Dendritic cell treated with granulocyte-macrophage colony-stimulating factor and Interleukin-4, amounts not matched to agents 40 ng/mL and 50 ng/mL, for 4 days (primary cell): ENCODE data around the gene RUFY1.

Source experiments
- H3K27ac Mint-ChIP-seq: one replicate; pipeline ENCODE4 v1.8.0; 2022; ENCODE audit warnings: mild to moderate bottlenecking, mixed read lengths
- H3K27me3 Mint-ChIP-seq: one replicate; pipeline ENCODE4 v1.8.0; 2022; ENCODE audit warnings: mild to moderate bottlenecking, mixed read lengths
- H3K36me3 Mint-ChIP-seq: one replicate; pipeline ENCODE4 v1.8.0; 2022; ENCODE audit warnings: low read depth, mixed read lengths
- H3K4me1 Mint-ChIP-seq: one replicate; pipeline ENCODE4 v1.8.0; 2022; ENCODE audit warnings: low read depth, mixed read lengths
- H3K4me3 Mint-ChIP-seq: one replicate; pipeline ENCODE4 v1.8.0; 2022; ENCODE audit warnings: mild to moderate bottlenecking, moderate library complexity, mixed read lengths
- H3K9me3 Mint-ChIP-seq: one replicate; pipeline ENCODE4 v1.8.0; 2022; ENCODE audit warnings: mixed read lengths
- intact Hi-C: fragments of 100-400 bp; cut with micrococcal nuclease; formaldehyde crosslinking; loops from one replicate; pipeline ENCODE4 v1.15.0; 2022

Gene RUFY1

GRCh38 chr5:179601871-179602625 is 51.7 kb downstream of the RUFY1 start:
- H3K4me3 Mint-ChIP-seq: no peak overlapping the region
- H3K9me3 Mint-ChIP-seq: no peaks in the 10 kb centered on the region
- H3K36me3 Mint-ChIP-seq: peaks cover 95% of the 10 kb centered on the region
- intact Hi-C loops: no loop called here
- H3K4me1 Mint-ChIP-seq: peaks cover 40% of the 10 kb centered on the region
- no peak overlapping the region for H3K27ac Mint-ChIP-seq
- H3K27me3 Mint-ChIP-seq: no peaks in the 10 kb centered on the region

- Mint-ChIP-seq H3K27me3 (no peaks in the 10 kb centered on the region), H3K9me3 (no peaks in the 10 kb centered on the region), H3K27ac (no peak overlapping the region), H3K4me1 (peaks cover 43% of the 10 kb centered on the region), H3K36me3 (peaks cover 95% of the 10 kb centered on the region), H3K4me3 (no peak overlapping the region)
- intact Hi-C loops: no loop called here
These were observed 53.0 kb downstream of the RUFY1 start for GRCh38 chr5:179603308-179603707.

- Mint-ChIP-seq H3K27ac (no peak overlapping the region), H3K4me1 (peaks cover 41% of the 10 kb centered on the region), H3K27me3 (no peaks in the 10 kb centered on the region), H3K4me3 (no peak overlapping the region), H3K9me3 (no peaks in the 10 kb centered on the region), H3K36me3 (peaks cover 99% of the 10 kb centered on the region)
- intact Hi-C loops: no loop called here
These were observed 54.9 kb downstream of the RUFY1 start for GRCh38 chr5:179605026-179605833.

- Mint-ChIP-seq H3K9me3 (no peaks in the 10 kb centered on the region), H3K4me1 (peaks cover 39% of the 10 kb centered on the region), H3K4me3 (no peak overlapping the region), H3K36me3 (peaks cover 99% of the 10 kb centered on the region), H3K27me3 (no peaks in the 10 kb centered on the region), H3K27ac (peak overlapping the region; percentile 40)
- intact Hi-C loops: no loop called here
These were observed 55.9 kb downstream of the RUFY1 start for GRCh38 chr5:179606071-179606909.

- Mint-ChIP-seq H3K27ac (no peak overlapping the region), H3K27me3 (no peaks in the 10 kb centered on the region), H3K4me1 (peaks cover 41% of the 10 kb centered on the region), H3K36me3 (peaks cover 99% of the 10 kb centered on the region), H3K9me3 (no peaks in the 10 kb centered on the region), H3K4me3 (no peak overlapping the region)
- intact Hi-C loops: no loop called here
These were observed 56.5 kb downstream of the RUFY1 start for GRCh38 chr5:179606910-179607159.

GRCh38 chr5:179607160-179607931 is 57.0 kb downstream of the RUFY1 start:
- intact Hi-C loops: no loop called here

GRCh38 chr5:179608131-179608581 is 57.8 kb downstream of the RUFY1 start:
- Mint-ChIP-seq H3K4me3 (no peak overlapping the region), H3K27ac (peak overlapping the region; percentile 66), H3K36me3 (peaks cover 99% of the 10 kb centered on the region), H3K27me3 (no peaks in the 10 kb centered on the region), H3K9me3 (no peaks in the 10 kb centered on the region), H3K4me1 (peaks cover 44% of the 10 kb centered on the region)
- intact Hi-C loops: no loop called here

More at GRCh38 chr5:179607160-179607931, 57.0 kb downstream of the RUFY1 start:
- H3K27me3 Mint-ChIP-seq: no peaks in the 10 kb centered on the region
- peaks cover 99% of the 10 kb centered on the region for H3K36me3 Mint-ChIP-seq
- H3K27ac Mint-ChIP-seq: peak overlapping the region; percentile 66
- H3K4me1 Mint-ChIP-seq: peaks cover 44% of the 10 kb centered on the region
- H3K4me3 Mint-ChIP-seq: no peak overlapping the region
- no peaks in the 10 kb centered on the region for H3K9me3 Mint-ChIP-seq

GRCh38 chr5:179609834-179610108 is 59.4 kb downstream of the RUFY1 start:
- no peak overlapping the region for H3K27ac Mint-ChIP-seq
- H3K4me3 Mint-ChIP-seq: no peak overlapping the region
- peaks cover 44% of the 10 kb centered on the region for H3K4me1 Mint-ChIP-seq
- H3K27me3 Mint-ChIP-seq: no peaks in the 10 kb centered on the region
- intact Hi-C loops: no loop called here
- no peaks in the 10 kb centered on the region for H3K9me3 Mint-ChIP-seq
- H3K36me3 Mint-ChIP-seq: peaks cover 99% of the 10 kb centered on the region

- peaks cover 99% of the 10 kb centered on the region for H3K36me3 Mint-ChIP-seq
- peaks cover 44% of the 10 kb centered on the region for H3K4me1 Mint-ChIP-seq
- H3K27ac Mint-ChIP-seq: no peak overlapping the region
- intact Hi-C loops: no loop called here
- H3K27me3 Mint-ChIP-seq: no peaks in the 10 kb centered on the region
- no peak overlapping the region for H3K4me3 Mint-ChIP-seq
- no peaks in the 10 kb centered on the region for H3K9me3 Mint-ChIP-seq
These were observed 60.0 kb downstream of the RUFY1 start for GRCh38 chr5:179610109-179610902.

GRCh38 chr5:179610903-179611265 is 60.5 kb downstream of the RUFY1 start:
- Mint-ChIP-seq H3K4me3 (no peak overlapping the region), H3K27me3 (no peaks in the 10 kb centered on the region), H3K36me3 (peaks cover 99% of the 10 kb centered on the region), H3K9me3 (no peaks in the 10 kb centered on the region), H3K4me1 (peaks cover 45% of the 10 kb centered on the region), H3K27ac (no peak overlapping the region)
- intact Hi-C loops: no loop called here

GRCh38 chr5:179612577-179613459 is 62.5 kb downstream of the RUFY1 start:
- no peak overlapping the region for H3K27ac Mint-ChIP-seq
- H3K36me3 Mint-ChIP-seq: peaks cover 99% of the 10 kb centered on the region
- intact Hi-C loops: no loop called here
- H3K9me3 Mint-ChIP-seq: no peaks in the 10 kb centered on the region
- no peaks in the 10 kb centered on the region for H3K27me3 Mint-ChIP-seq
- H3K4me3 Mint-ChIP-seq: no peak overlapping the region
- H3K4me1 Mint-ChIP-seq: peaks cover 44% of the 10 kb centered on the region

- Mint-ChIP-seq H3K27me3 (no peaks in the 10 kb centered on the region), H3K36me3 (peaks cover 100% of the 10 kb centered on the region), H3K9me3 (no peaks in the 10 kb centered on the region), H3K27ac (no peak overlapping the region), H3K4me1 (peaks cover 41% of the 10 kb centered on the region), H3K4me3 (no peak overlapping the region)
- intact Hi-C loops: no loop called here
These were observed 63.2 kb downstream of the RUFY1 start for GRCh38 chr5:179613460-179614071.
